Left ventricle myocardium inferior (tissue), 1 donor: Measurements from ENCODE around the gene LONRF3. TPM values are rescaled to one million over a fixed set of nuclear protein-coding genes. Genes with fewer than 3 reads are reported as not detected.
A peak's percentile ranks its signal among the peaks of the same experiment; 100 is the strongest.
"Not testable (repeated sequence)": the region's sequence is repeated elsewhere in the genome, so short reads cannot be mapped to it uniquely, and the experiment has no call there.

Source experiments
- DNase-seq: peaks from one replicate; pipeline ENCODE4 v3.0.0-alpha.2; 2020
- H3K27ac ChIP-seq: fragments of 200-600 bp; replicated peaks from 2 replicates; pipeline ENCODE4 v1.8.0; 2021
- H3K27me3 ChIP-seq: fragments of 200-600 bp; 2 replicates; pipeline ENCODE4 v1.8.0; 2021; ENCODE audit warnings: low read depth
- H3K36me3 ChIP-seq: fragments of 200-600 bp; 2 replicates; pipeline ENCODE4 v1.8.0; 2021
- H3K4me1 ChIP-seq: fragments of 200-600 bp; 2 replicates; pipeline ENCODE4 v1.8.0; 2021
- H3K4me3 ChIP-seq: fragments of 200-600 bp; 2 replicates; pipeline ENCODE4 v1.8.0; 2021; ENCODE audit warnings: mild to moderate bottlenecking, moderate library complexity
- H3K9me3 ChIP-seq: fragments of 200-600 bp; replicated peaks from 2 replicates; pipeline ENCODE4 v1.8.0; 2021
- CTCF ChIP-seq: fragments of 200-600 bp; IDR thresholded peaks from 2 replicates; pipeline ENCODE4 v1.8.0; 2021; ENCODE audit warnings: antibody characterized with exemption, mild to moderate bottlenecking, borderline replicate concordance
- intact Hi-C: fragments of 100-400 bp; cut with micrococcal nuclease; formaldehyde crosslinking; loops from one replicate; pipeline ENCODE4 v1.11.0; 2022
- total RNA-seq: library from RNA; stranded (reverse); fragmentation: NEBNext Ultra II Directional; extraction: Animal tissue kit (Norgen Biotek cat#: 25700); gene quantifications from one replicate; pipeline ENCODE4 v1.2.1, GENCODE V29; 2021
- donor health status: DM: no; HTN: yes; CAD: no; lungs with severe emphysema.

The LONRF3 gene
- total RNA-seq, 1 donor from 2014 or later, result 0.93 TPM

GRCh38 chrX:119028733-119029330 is 54.4 kb downstream of the LONRF3 start:
- Histone ChIP-seq H3K9me3 (no peaks in the 10 kb centered on the region), H3K4me3 (no peak overlapping the region), H3K27ac (peak overlapping the region; percentile 27), H3K4me1 (no peaks in the 10 kb centered on the region), H3K27me3 (no peaks in the 10 kb centered on the region), H3K36me3 (no peaks in the 10 kb centered on the region)
- TF ChIP-seq CTCF, result no peak
- no peak for DNase-seq
- intact Hi-C loops, result no loop called here

GRCh38 chrX:119029656-119030055 is 55.2 kb downstream of the LONRF3 start:
- intact Hi-C loops, H3K27me3 ChIP-seq, H3K4me1 ChIP-seq, DNase-seq, H3K36me3 ChIP-seq, H3K9me3 ChIP-seq, H3K4me3 ChIP-seq, H3K27ac ChIP-seq: not testable (repeated sequence)

GRCh38 chrX:119030990-119031389 is 56.6 kb downstream of the LONRF3 start:
- Histone ChIP-seq H3K9me3 (no peaks in the 10 kb centered on the region), H3K4me1 (no peaks in the 10 kb centered on the region), H3K27me3 (no peaks in the 10 kb centered on the region), H3K36me3 (no peaks in the 10 kb centered on the region), H3K27ac (no peak overlapping the region), H3K4me3 (no peak overlapping the region)
- no peak for DNase-seq
- intact Hi-C loops, result no loop called here
- TF ChIP-seq CTCF, result no peak

- peaks cover 13% of the 10 kb centered on the region for H3K4me1 ChIP-seq
- TF ChIP-seq CTCF, result no peak
- H3K27me3 ChIP-seq, result no peaks in the 10 kb centered on the region
- H3K27ac ChIP-seq, result no peak overlapping the region
- no peaks in the 10 kb centered on the region for H3K9me3 ChIP-seq
- no peak overlapping the region for H3K4me3 ChIP-seq
- no peak for DNase-seq
- no peaks in the 10 kb centered on the region for H3K36me3 ChIP-seq
- intact Hi-C loops, result no loop called here
Observed at GRCh38 chrX:119036107-119037029, 62.0 kb downstream of the LONRF3 start.

DNA sequence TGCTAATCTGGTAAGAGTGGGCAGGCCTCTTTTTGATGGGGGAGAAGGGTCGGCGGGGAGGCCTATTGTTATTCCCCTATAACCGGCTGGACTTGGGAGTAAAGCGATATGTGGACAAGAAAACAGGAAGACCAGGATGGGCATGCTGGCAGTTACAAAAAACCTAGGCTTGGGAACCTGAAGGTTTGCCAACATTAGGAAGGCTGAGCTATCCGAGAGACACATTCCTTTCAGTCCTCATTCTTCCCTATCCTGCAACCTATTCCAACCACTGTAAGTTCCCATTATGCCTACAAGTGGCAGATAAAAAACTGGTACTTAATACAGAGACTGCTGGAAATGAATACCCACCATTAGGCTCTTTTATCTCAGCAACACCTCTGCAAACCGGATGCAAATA is 66.0 kb downstream of the LONRF3 start:
- Histone ChIP-seq H3K4me1 (peaks cover 19% of the 10 kb centered on the region), H3K36me3 (no peaks in the 10 kb centered on the region), H3K27me3 (no peaks in the 10 kb centered on the region), H3K9me3 (no peaks in the 10 kb centered on the region), H3K4me3 (no peak overlapping the region), H3K27ac (peak overlapping the region; percentile 75)
- intact Hi-C loops, result no loop called here
- no peak for TF ChIP-seq CTCF
- DNase-seq, result no peak

DNA sequence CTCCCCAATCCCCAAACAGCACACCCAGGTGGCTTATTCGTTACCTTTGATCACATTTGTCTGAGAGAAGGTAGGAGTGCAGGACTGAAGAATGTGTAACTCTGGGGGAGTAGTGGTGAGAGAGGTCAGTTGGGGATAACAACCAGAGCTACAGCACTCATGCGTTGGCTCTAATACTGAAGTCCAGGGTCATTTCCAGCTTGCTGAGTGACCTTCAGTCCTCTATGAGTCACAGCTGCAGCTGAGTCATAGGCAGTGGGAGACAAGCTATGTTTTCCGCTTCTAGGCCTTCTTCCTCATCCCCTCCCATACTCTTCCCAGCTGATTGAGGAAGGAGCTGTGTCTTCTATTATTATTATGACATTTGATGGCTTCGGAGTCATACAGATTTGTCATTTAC is 66.8 kb downstream of the LONRF3 start:
- Histone ChIP-seq H3K4me3 (no peak overlapping the region), H3K4me1 (peaks cover 19% of the 10 kb centered on the region), H3K9me3 (no peaks in the 10 kb centered on the region), H3K36me3 (no peaks in the 10 kb centered on the region), H3K27me3 (no peaks in the 10 kb centered on the region), H3K27ac (peak overlapping the region; percentile 75)
- no peak for TF ChIP-seq CTCF
- peak; percentile 31 for DNase-seq
- intact Hi-C loops, result no loop called here
